Muscle of leg (tissue), 11 donors: ENCODE measurements around the gene EIF4G3. TPM values are rescaled to one million over a fixed set of nuclear protein-coding genes. Genes with fewer than 3 reads are reported as not detected.

ENCODE experiments used
- DNase-seq: peaks from one replicate; pipeline ENCODE4 v3.0.0; 2013
- H3K27ac ChIP-seq: one replicate; pipeline ENCODE4 v1.5.1; 2013; ENCODE audit warnings: mild to moderate bottlenecking, low read length, control low read depth
- H3K27me3 ChIP-seq: one replicate; pipeline ENCODE4 v1.6.1; 2013; ENCODE audit warnings: low read length; ENCODE audit not compliant: control insufficient read depth, insufficient read depth
- H3K36me3 ChIP-seq: one replicate; pipeline ENCODE4 v1.6.1; 2013; ENCODE audit warnings: low read length; ENCODE audit not compliant: control insufficient read depth, insufficient read depth
- H3K4me1 ChIP-seq: one replicate; pipeline ENCODE4 v1.6.1; 2013; ENCODE audit warnings: low read length; ENCODE audit not compliant: control insufficient read depth, insufficient read depth
- H3K4me3 ChIP-seq: one replicate; pipeline ENCODE4 v1.5.1; 2013; ENCODE audit warnings: low read length, control low read depth
- H3K9me3 ChIP-seq: replicated peaks from 2 replicates; pipeline ENCODE4 v1.6.1; 2013; ENCODE audit warnings: low read depth, low read length; ENCODE audit not compliant: control insufficient read depth
- WGBS: methylation state at CpG from one replicate; pipeline ENCODE4 v1.1.5; 2013; ENCODE audit warnings: missing lambda C conversion rate; ENCODE audit not compliant: insufficient coverage; 5-methylcytosine and 5-hydroxymethylcytosine counted together
- polyA plus RNA-seq, 8 donors: library from polyadenylated mRNA; unstranded; fragments of 120-200 nt; gene quantifications; one replicate each; pipeline versions ENCODE4 v1.2.1 to v1.2.3, GENCODE V29; 2013; ENCODE audit warnings: inconsistent platforms in 1 of 8, low replicate concordance in 1 of 8; ENCODE audit not compliant: insufficient read length in 8 of 8, insufficient read depth in 1 of 8
- total RNA-seq: library from RNA; stranded (reverse); fragments of 120-200 nt; gene quantifications from one replicate; pipeline ENCODE4 v1.2.4, GENCODE V29; 2013

Gene EIF4G3
- total and polyA plus RNA-seq, 9 donors, result 23.4 to 42.0 (median 34.0) TPM

GRCh38 chr1:20787029-20787839 lies 389.5 kb downstream of the EIF4G3 start, which contains the start of gene HP1BP3:
Gene HP1BP3 (minus strand): TSS chr1:20787307. CDS start chr1:20780440, 6,867 bp downstream.
- DNase-seq, result peak; percentile 91
- Histone ChIP-seq H3K27ac (peak within 1 kb of the TSS; percentile 98), H3K4me1 (peaks cover 12% of the 10 kb centered on the region), H3K4me3 (peak within 1 kb of the TSS; percentile 93), H3K36me3 (no peaks in the 10 kb centered on the region), H3K9me3 (no peaks in the 10 kb centered on the region), H3K27me3 (no peaks in the 10 kb centered on the region)
- WGBS, result under 1% methylated on average over 94 of the region's 99 CpGs

- H3K36me3 ChIP-seq, result no peaks in the 10 kb centered on the region
- H3K27me3 ChIP-seq, result no peaks in the 10 kb centered on the region
- peak overlapping the region; percentile 98 for H3K27ac ChIP-seq
- WGBS, result under 1% methylated on average over 67 of the region's 102 CpGs
- DNase-seq, result peak; percentile 98
- H3K9me3 ChIP-seq, result no peaks in the 10 kb centered on the region
- H3K4me1 ChIP-seq, result peaks cover 9% of the 10 kb centered on the region
- peak overlapping the region; percentile 93 for H3K4me3 ChIP-seq
These were observed 390.3 kb downstream of the EIF4G3 start for GRCh38 chr1:20786253-20787028.

GRCh38 chr1:20785907-20786252 lies 390.8 kb downstream of the EIF4G3 start:
- 0% methylated on average over 16 of the region's 16 CpGs for WGBS
- H3K27ac ChIP-seq, result peak overlapping the region; percentile 92

GRCh38 chr1:20775700-20776099 lies 401.0 kb downstream of the EIF4G3 start:
- H3K27ac ChIP-seq, result no peak overlapping the region
- DNase-seq, result no peak
- H3K36me3 ChIP-seq, result peaks cover 35% of the 10 kb centered on the region
- no peak overlapping the region for H3K4me3 ChIP-seq
- no peaks in the 10 kb centered on the region for H3K27me3 ChIP-seq
- no peaks in the 10 kb centered on the region for H3K4me1 ChIP-seq
- no peaks in the 10 kb centered on the region for H3K9me3 ChIP-seq
- no CpG with 5 or more reads among the region's 4 CpGs for WGBS

More at GRCh38 chr1:20785907-20786252, 390.8 kb downstream of the EIF4G3 start:
- Histone ChIP-seq H3K36me3 (no peaks in the 10 kb centered on the region), H3K27me3 (no peaks in the 10 kb centered on the region), H3K4me1 (peaks cover 9% of the 10 kb centered on the region), H3K4me3 (peak overlapping the region; percentile 93), H3K9me3 (no peaks in the 10 kb centered on the region)
- DNase-seq, result no peak

- Histone ChIP-seq H3K9me3 (no peaks in the 10 kb centered on the region), H3K36me3 (peaks cover 46% of the 10 kb centered on the region), H3K27me3 (no peaks in the 10 kb centered on the region), H3K4me3 (no peak overlapping the region), H3K4me1 (no peaks in the 10 kb centered on the region), H3K27ac (no peak overlapping the region)
- no peak for DNase-seq
- no CpG with 5 or more reads among the region's 3 CpGs for WGBS
These were observed 404.9 kb downstream of the EIF4G3 start for GRCh38 chr1:20771780-20772179.

GRCh38 chr1:20770314-20771087 lies 406.2 kb downstream of the EIF4G3 start:
- no CpG with 5 or more reads among the region's 6 CpGs for WGBS
- H3K27ac ChIP-seq, result no peak overlapping the region
- no peaks in the 10 kb centered on the region for H3K9me3 ChIP-seq
- H3K4me1 ChIP-seq, result no peaks in the 10 kb centered on the region
- H3K27me3 ChIP-seq, result no peaks in the 10 kb centered on the region
- no peak overlapping the region for H3K4me3 ChIP-seq
- no peak for DNase-seq
- H3K36me3 ChIP-seq, result peaks cover 56% of the 10 kb centered on the region

DNA sequence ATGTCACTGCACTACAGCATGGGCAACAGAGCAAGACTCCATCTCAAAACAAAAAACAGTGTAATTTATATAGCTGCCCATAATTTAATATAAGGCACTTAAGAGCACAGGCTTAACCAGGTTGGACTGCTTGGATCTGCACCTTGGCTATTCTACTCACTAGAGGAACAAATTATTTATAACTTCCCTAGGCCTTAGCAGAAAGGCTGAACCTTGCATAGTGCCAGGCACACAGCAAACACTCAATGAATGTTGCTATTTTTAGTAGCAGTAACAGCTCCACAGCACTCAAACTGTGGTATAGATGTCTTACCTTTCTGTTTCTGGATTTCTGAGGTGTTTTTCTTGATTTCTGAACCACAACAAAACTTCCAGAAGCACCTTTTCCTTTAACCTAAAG lies 409.4 kb downstream of the EIF4G3 start:
- H3K9me3 ChIP-seq, result no peaks in the 10 kb centered on the region
- H3K27me3 ChIP-seq, result no peaks in the 10 kb centered on the region
- no peaks in the 10 kb centered on the region for H3K4me1 ChIP-seq
- no peak overlapping the region for H3K4me3 ChIP-seq
- H3K36me3 ChIP-seq, result peaks cover 60% of the 10 kb centered on the region
- no peak for DNase-seq
- no peak overlapping the region for H3K27ac ChIP-seq

DNA sequence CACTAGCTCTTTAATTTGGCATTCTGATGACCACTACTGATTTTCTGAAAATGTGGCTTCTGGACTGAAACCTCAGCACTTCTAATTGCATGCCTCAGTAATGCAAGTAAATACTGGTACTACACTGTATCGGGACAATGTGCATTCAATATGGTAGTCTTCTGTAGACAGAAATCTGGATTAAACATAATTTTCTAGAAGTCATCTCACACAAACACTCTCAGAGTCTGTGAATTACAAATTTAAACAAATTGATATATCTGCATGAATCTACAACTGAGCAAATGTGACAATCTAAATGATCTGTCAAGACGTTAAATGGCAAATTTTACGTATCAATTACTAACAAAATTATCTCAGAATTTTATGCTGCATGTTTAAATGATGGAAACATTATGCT lies 413.3 kb downstream of the EIF4G3 start:
- no peaks in the 10 kb centered on the region for H3K4me1 ChIP-seq
- H3K36me3 ChIP-seq, result peaks cover 69% of the 10 kb centered on the region
- H3K27ac ChIP-seq, result no peak overlapping the region
- no peak for DNase-seq
- no peaks in the 10 kb centered on the region for H3K9me3 ChIP-seq
- no peaks in the 10 kb centered on the region for H3K27me3 ChIP-seq
- WGBS, result no CpG with 5 or more reads among the region's 3 CpGs
- no peak overlapping the region for H3K4me3 ChIP-seq

- peaks cover 68% of the 10 kb centered on the region for H3K36me3 ChIP-seq
- no peaks in the 10 kb centered on the region for H3K27me3 ChIP-seq
- no peaks in the 10 kb centered on the region for H3K4me1 ChIP-seq
- no peak overlapping the region for H3K4me3 ChIP-seq
- WGBS, result 95% methylated on average over 4 of the region's 6 CpGs
- no peak overlapping the region for H3K27ac ChIP-seq
- no peaks in the 10 kb centered on the region for H3K9me3 ChIP-seq
- DNase-seq, result no peak
These were observed 416.4 kb downstream of the EIF4G3 start for GRCh38 chr1:20760322-20760721.
